Body of pancreas (tissue), 4 donors: ENCODE results near the gene VTI1A. TPM values are rescaled to one million over a fixed set of nuclear protein-coding genes. Genes with fewer than 3 reads are reported as not detected.

ENCODE experiments used
- ATAC-seq: fragments of 150-250 bp; one replicate; pipeline ENCODE4 v1.9.1; 2016
- DNase-seq, 4 donors: peaks; one replicate each; pipeline ENCODE4 v3.0.0-alpha.2; 2019
- H3K27ac ChIP-seq, 4 donors: fragments of 200-600 bp; sonication (generic); 1 replicate in 3 of 4; 2 replicates in 1 of 4; pipeline versions ENCODE4 v1.5.1 to v1.6.1; 2016 to 2019; ENCODE audit warnings: mild to moderate bottlenecking in 1 of 4, mixed read lengths in 1 of 4, moderate library complexity in 1 of 4
- H3K27me3 ChIP-seq, 2 donors: fragments of 200-600 bp; sonication (generic); one replicate each; pipeline ENCODE4 v1.6.0; 2016; ENCODE audit warnings: mild to moderate bottlenecking in 1 of 2
- H3K36me3 ChIP-seq, 2 donors: fragments of 200-600 bp; sonication (generic); replicated peaks in 1 of 2; 2 replicates each; pipeline ENCODE4 v1.5.1; 2016; ENCODE audit warnings: low read depth in 2 of 2; ENCODE audit not compliant: insufficient read depth in 1 of 2
- H3K4me1 ChIP-seq: fragments of 200-600 bp; sonication (generic); one replicate; pipeline ENCODE4 v1.6.0; 2016
- H3K4me3 ChIP-seq, 2 donors: fragments of 200-600 bp; sonication (generic); 1 replicate in 1 of 2; 2 replicates in 1 of 2; pipeline ENCODE4 v1.5.1; 2016 to 2019
- H3K9me3 ChIP-seq, 3 donors: fragments of 200-600 bp; sonication (generic); 1 replicate in 2 of 3; 2 replicates in 1 of 3; pipeline ENCODE4 v1.5.1; 2016
- POLR2A ChIP-seq, 3 donors: fragments of 450-650 bp; IDR thresholded peaks; one replicate each; pipeline ENCODE4 v1.6.1; 2016; ENCODE audit warnings: antibody characterized with exemption in 3 of 3, mild to moderate bottlenecking in 2 of 3
- WGBS, 2 donors: methylation state at CpG; one replicate each; pipeline ENCODE4 v1.1.5; 2017; 5-methylcytosine and 5-hydroxymethylcytosine counted together
- intact Hi-C: fragments of 100-400 bp; cut with DNase I; formaldehyde crosslinking; loops from one replicate; pipeline ENCODE4 v1.15.1; 2023
- total RNA-seq, 2 donors: library from RNA; depleted of rRNA; stranded (reverse); fragments of >200 nt; gene quantifications; one replicate each; pipeline ENCODE4 v1.1.0, GENCODE V29; 2016
- TF ChIP-seq, protein P1 (sequence below), 7 experiments: fragments of 450-650 bp in 4 of 7; fragments of 200-600 bp in 3 of 7; sonication (generic) in 3 of 7; IDR thresholded peaks; one replicate each; pipeline ENCODE4 v1.5.1; 2016 to 2019; ENCODE audit warnings: antibody characterized with exemption in 7 of 7

VTI1A gene
- total RNA-seq, 2 donors from 2014 or later = 28.3 to 84.4 TPM

DNA sequence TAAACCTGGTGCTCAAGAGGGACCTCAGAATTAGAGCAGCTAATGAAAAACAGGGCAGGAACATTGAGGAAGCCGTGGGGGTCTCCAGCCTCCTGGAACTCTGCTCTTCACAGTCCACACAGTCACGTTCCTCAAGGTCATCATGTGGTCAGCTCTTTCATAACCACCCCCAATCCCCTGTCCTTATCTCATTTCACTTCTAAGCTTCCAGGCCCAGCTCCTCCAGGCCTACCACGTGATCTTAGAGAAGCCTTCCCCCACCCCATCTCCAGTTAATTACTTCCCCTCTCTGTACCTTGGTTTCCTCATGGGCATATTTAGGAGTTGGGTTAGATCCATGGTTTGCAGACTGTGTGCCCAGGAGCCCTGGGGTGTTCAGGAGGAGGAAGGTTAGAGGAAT is 396.6 kb downstream of the VTI1A start:
- Histone ChIP-seq H3K4me3 (no peak overlapping the region), H3K9me3 (peaks cover 0 to 8% (median 0%) of the 10 kb centered on the region in 3 donors), H3K4me1 (no peaks in the 10 kb centered on the region), H3K36me3 (no peaks in the 10 kb centered on the region), H3K27ac (no peak overlapping the region), H3K27me3 (no peaks in the 10 kb centered on the region)
- intact Hi-C loops = no loop called here
- no peak for ATAC-seq
- no peak for TF ChIP-seq POLR2A (IDR thresholded peaks at IDR 0.05)
- TF ChIP-seq, protein P1, sequence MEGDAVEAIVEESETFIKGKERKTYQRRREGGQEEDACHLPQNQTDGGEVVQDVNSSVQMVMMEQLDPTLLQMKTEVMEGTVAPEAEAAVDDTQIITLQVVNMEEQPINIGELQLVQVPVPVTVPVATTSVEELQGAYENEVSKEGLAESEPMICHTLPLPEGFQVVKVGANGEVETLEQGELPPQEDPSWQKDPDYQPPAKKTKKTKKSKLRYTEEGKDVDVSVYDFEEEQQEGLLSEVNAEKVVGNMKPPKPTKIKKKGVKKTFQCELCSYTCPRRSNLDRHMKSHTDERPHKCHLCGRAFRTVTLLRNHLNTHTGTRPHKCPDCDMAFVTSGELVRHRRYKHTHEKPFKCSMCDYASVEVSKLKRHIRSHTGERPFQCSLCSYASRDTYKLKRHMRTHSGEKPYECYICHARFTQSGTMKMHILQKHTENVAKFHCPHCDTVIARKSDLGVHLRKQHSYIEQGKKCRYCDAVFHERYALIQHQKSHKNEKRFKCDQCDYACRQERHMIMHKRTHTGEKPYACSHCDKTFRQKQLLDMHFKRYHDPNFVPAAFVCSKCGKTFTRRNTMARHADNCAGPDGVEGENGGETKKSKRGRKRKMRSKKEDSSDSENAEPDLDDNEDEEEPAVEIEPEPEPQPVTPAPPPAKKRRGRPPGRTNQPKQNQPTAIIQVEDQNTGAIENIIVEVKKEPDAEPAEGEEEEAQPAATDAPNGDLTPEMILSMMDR (IDR thresholded peaks at IDR 0.05) = no peak
- WGBS, 2 donors = 51 to 59% methylated on average over 3 of the region's 3 CpGs
- DNase-seq = no peak

GRCh38 chr10:112844681-112845544 is 397.9 kb downstream of the VTI1A start:
- intact Hi-C loops = no loop called here
- H3K27ac ChIP-seq = no peak overlapping the region
- no peak for TF ChIP-seq POLR2A (IDR thresholded peaks at IDR 0.05)
- TF ChIP-seq, protein P1 (IDR thresholded peaks at IDR 0.05) = no peak
- 93 to 99% methylated on average over 19 to 27 of the region's 27 CpGs for WGBS, 2 donors
- no peak overlapping the region for H3K4me3 ChIP-seq
- H3K27me3 ChIP-seq = no peaks in the 10 kb centered on the region
- no peak for DNase-seq
- peaks cover 0 to 8% (median 0%) of the 10 kb centered on the region in 3 donors for H3K9me3 ChIP-seq
- no peaks in the 10 kb centered on the region for H3K4me1 ChIP-seq
- H3K36me3 ChIP-seq = no peaks in the 10 kb centered on the region
- no peak for ATAC-seq

GRCh38 chr10:112847778-112848177 is 400.8 kb downstream of the VTI1A start:
- 90 to 98% methylated on average over 2 of the region's 2 CpGs for WGBS, 2 donors
- intact Hi-C loops = no loop called here
- DNase-seq (no peak), ATAC-seq (no peak)
- H3K9me3 ChIP-seq = peaks cover 0 to 8% (median 0%) of the 10 kb centered on the region in 3 donors
- H3K4me1 ChIP-seq = peaks cover 4% of the 10 kb centered on the region
- no peak for TF ChIP-seq POLR2A (IDR thresholded peaks at IDR 0.05)
- TF ChIP-seq, protein P1 (IDR thresholded peaks at IDR 0.05) = no peak
- no peak overlapping the region for H3K4me3 ChIP-seq
- no peak overlapping the region for H3K27ac ChIP-seq
- H3K27me3 ChIP-seq = no peaks in the 10 kb centered on the region
- H3K36me3 ChIP-seq = no peaks in the 10 kb centered on the region

- DNase-seq (no peak), ATAC-seq (no peak)
- no peaks in the 10 kb centered on the region for H3K27me3 ChIP-seq
- no peak overlapping the region for H3K27ac ChIP-seq
- H3K9me3 ChIP-seq = peaks cover 0 to 8% (median 0%) of the 10 kb centered on the region in 3 donors
- WGBS, 2 donors = 68 to 72% methylated on average over 2 of the region's 2 CpGs
- H3K4me1 ChIP-seq = peaks cover 4% of the 10 kb centered on the region
- TF ChIP-seq, protein P1 (IDR thresholded peaks at IDR 0.05) = no peak
- no peak for TF ChIP-seq POLR2A (IDR thresholded peaks at IDR 0.05)
- H3K36me3 ChIP-seq = no peaks in the 10 kb centered on the region
- intact Hi-C loops = no loop called here
- H3K4me3 ChIP-seq = no peak overlapping the region
These were observed 401.2 kb downstream of the VTI1A start for GRCh38 chr10:112848228-112848627.
